GM12874 (cell line): ENCODE measurements around the gene MRNIP.

Source experiments
- CTCF ChIP-seq: IDR thresholded peaks from 2 replicates; pipeline ENCODE4 v1.5.1; 2011; ENCODE audit warnings: low read depth, mild to moderate bottlenecking, control low read depth, low read length, moderate library complexity; ENCODE audit not compliant: insufficient read depth

The MRNIP gene

GRCh38 chr5:179858586-179859427 is at the start of gene MRNIP:
TSS of gene MRNIP (minus strand) at chr5:179858817. CDS start at chr5:179858796, 21 bp downstream.
- no peak for TF ChIP-seq CTCF

DNA sequence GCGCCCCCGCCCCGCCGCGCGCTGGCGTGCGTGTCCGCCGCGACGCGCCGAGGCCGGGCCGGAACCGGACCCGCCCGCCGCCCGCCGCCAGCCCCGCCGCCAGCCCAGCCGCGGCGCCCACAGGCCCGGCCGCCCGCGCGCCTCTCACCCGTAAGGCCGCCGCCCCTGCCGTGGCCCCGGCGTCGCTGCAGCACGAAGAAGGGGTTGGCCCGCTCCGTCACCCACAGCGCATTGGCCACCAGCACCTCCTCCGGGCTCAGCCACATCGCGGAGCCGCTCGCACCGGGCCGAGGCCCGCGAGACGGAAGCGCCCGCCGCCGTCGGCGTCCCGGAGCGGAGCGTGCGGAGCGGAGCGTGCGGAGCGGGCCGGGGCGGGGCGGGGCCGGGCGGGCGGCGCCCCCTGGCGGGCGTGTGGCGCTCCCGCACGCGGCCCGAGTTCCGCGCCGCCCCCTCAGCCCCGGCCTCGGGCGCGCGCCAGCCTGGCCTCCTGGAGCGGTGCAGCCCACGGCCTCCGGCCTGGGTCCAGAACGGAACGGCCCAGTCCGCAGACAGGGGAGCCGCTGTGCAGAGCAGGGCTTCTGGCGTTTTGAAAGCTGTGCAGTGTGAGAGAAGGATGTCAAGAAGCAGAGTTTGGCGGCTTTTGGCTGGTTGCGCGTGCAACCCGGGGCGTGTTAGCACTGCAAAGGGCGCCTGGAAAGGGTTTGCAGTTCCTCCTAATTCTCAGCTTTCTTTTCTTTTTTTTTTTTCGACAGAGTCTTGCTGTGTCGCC is 49.1 kb upstream of the MRNIP start, which contains the start of gene TBC1D9B:
TBC1D9B (minus strand) TSS at position 342 of the 769 bp plus-strand sequence; CDS start at position 266, 76 bp downstream.
- peak; percentile 54 for TF ChIP-seq CTCF

DNA sequence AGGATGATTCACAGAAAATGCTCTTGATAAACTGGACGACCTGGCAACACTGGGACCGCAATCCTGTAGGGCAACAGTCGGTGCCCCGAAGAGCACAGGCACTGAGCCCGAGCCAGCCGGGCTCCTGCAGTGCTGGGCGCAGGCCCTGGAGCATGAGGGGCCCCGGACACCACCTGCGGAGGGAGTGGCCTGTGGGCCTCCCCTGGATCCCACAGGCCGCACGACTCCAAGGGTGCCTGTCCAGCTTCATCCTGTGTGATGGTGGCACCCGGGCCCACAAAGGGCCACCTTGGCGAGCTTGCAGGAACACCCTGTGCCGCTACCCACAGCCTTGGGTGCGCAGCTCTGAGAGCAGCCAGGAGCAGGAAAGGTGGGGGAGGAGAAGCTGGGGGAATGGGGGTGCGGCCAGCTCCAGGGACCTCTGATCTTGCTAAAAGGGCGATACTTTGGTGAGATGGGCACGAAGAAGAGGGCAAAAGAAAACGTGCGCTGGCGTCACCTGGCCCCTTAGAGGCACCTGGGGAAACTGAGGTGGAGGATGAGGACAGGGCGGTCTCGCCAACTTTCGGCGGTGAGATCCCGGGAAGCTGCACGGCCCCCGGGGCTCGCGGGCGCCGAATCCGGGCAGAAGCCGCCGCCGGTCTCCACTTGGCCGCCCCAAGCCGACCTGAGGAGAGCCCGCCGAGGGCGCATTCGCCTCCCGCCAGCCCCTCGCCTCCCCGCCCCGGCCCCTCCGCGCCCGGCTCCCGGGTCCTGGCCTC is 48.4 kb upstream of the MRNIP start:
- no peak for TF ChIP-seq CTCF

- TF ChIP-seq CTCF: no peak
These were observed 47.7 kb upstream of the MRNIP start for GRCh38 chr5:179906294-179906794.

GRCh38 chr5:179905161-179905560 is 46.5 kb upstream of the MRNIP start:
- no peak for TF ChIP-seq CTCF

DNA sequence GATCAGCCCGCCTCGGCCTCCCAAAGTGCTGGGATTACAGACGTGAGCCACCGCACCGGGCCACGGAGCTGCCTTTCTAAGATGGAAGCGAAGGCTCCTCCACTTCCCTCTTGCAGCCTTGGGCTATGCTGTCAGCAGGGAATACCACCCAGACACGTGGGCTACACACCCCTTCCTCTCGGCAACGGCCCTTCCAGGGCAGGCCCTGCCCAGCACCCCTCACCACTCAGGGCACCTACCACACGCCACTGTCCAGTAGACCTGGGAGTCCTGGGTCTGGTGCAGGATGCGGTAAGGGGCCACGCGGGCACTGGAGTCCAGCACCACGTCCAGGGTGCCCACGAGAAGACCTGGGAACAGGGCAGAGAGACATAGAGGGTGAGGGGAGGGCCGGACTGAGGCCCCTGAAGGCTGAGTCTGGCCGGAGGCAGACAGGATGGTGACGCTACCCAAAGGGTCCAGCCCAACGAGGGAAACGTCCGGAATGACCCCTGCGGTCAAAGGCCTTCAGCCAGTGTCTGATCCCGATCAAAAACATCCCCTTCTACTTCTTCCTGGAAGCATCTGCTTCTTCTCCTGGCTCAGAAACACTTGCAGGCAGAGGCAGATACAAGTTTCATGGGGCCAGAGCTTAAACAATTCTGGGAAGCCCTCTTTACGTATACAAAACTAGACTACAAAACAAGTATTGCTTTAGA is 46.0 kb upstream of the MRNIP start:
- TF ChIP-seq CTCF: no peak
